ENCODE data around the gene RASSF3.

The RASSF3 gene

DNA sequence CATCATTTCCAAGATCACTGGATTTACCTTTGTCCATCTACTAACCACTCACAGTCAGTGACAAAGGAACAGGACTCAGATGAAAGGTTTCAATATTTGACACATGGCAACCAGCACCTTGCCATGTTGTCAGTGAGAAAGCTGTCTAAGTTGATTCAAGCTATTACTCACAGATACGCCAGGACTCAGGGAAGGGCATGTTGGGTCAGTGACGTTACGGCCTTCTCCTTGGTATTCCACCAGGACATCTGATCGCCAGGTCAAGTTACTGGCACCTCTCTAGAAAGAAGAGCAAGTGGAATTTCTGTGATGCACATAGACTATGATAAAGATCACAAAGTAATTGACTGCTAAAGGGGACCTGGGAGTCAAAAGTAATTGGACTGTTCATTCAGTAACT, 112.5 kb downstream of the RASSF3 start:
- no peaks in the 10 kb centered on the region for H3K9me3 ChIP-seq (ENCODE audit: control insufficient read depth, low read length)
- no peak overlapping the region for H3K27ac ChIP-seq (ENCODE audit: insufficient read depth, low read depth, low read length, poor library complexity, severe bottlenecking)
- H3K4me3 ChIP-seq (ENCODE audit: insufficient read depth, low read depth, low read length) = no peak overlapping the region
- no peaks in the 10 kb centered on the region for H3K27me3 ChIP-seq (ENCODE audit: control insufficient read depth, insufficient read depth, low read length, poor library complexity, severe bottlenecking)
- H3K36me3 ChIP-seq (ENCODE audit: control insufficient read depth, insufficient read depth, low read length) = peaks cover 27% of the 10 kb centered on the region
- no peaks in the 10 kb centered on the region for H3K4me1 ChIP-seq (ENCODE audit: control insufficient read depth, insufficient read depth, low read length)
- 94 to 98% methylated on average over 4 of the region's 4 CpGs for WGBS, 2 experiments

DNA sequence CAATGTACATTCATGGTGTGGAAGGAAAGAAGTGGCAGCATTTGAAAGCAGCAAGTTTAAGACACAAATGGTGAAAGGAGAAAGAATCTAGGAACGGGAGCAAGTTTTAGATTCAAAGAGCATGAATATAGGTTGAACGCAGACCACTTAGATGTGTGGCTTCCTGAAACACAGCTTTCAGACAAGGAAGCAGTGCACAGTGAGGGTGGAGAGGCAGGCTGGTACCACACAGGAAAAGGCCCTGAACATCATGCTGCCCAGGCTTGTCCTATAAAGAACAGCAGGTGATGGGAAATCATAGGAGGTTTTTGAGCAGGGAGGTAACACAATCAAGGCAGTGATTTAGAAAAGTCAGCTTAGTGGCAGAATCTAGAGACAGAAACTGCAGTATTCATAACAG, 113.3 kb downstream of the RASSF3 start:
- no peak overlapping the region for H3K4me3 ChIP-seq (ENCODE audit: insufficient read depth, low read depth, low read length)
- no peak overlapping the region for H3K27ac ChIP-seq (ENCODE audit: insufficient read depth, low read depth, low read length, poor library complexity, severe bottlenecking)
- whole genome bisulfite sequencing, 2 experiments = 91 to 93% methylated on average over 2 of the region's 2 CpGs
- H3K27me3 ChIP-seq (ENCODE audit: control insufficient read depth, insufficient read depth, low read length, poor library complexity, severe bottlenecking) = no peaks in the 10 kb centered on the region
- no peaks in the 10 kb centered on the region for H3K9me3 ChIP-seq (ENCODE audit: control insufficient read depth, low read length)
- H3K36me3 ChIP-seq (ENCODE audit: control insufficient read depth, insufficient read depth, low read length) = peaks cover 27% of the 10 kb centered on the region
- H3K4me1 ChIP-seq (ENCODE audit: control insufficient read depth, insufficient read depth, low read length) = no peaks in the 10 kb centered on the region

DNA sequence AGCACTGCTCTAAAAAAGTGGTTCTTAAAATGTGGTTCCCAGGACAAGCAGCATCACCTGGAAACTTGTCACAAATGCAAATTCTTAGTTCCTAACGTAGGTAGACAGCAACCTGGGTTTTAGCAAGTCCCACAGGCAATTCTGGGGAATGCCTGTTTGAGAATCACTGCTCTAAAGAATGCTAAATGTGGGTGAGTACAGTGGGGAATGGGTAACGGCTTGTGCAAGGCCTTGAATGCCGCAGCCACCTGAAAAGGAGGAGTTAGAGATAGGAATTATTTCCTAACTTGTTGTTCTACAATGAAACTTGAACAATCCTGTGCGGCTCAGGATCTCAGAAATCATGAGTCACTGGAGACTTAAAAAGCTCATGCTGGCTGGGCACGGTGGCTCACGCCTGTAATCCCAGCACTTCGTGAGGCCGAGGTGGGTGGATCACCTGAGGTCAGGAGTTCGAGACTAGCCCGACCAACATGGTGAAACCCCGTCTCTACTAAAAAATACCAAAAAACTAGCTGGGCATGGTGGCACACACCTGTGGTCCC, 114.0 kb downstream of the RASSF3 start:
- Histone ChIP-seq H3K27ac (ENCODE audit: insufficient read depth, low read depth, low read length, poor library complexity, severe bottlenecking) (no peak overlapping the region), H3K36me3 (ENCODE audit: control insufficient read depth, insufficient read depth, low read length) (peaks cover 27% of the 10 kb centered on the region), H3K4me3 (ENCODE audit: insufficient read depth, low read depth, low read length) (no peak overlapping the region), H3K27me3 (ENCODE audit: control insufficient read depth, insufficient read depth, low read length, poor library complexity, severe bottlenecking) (no peaks in the 10 kb centered on the region), H3K9me3 (ENCODE audit: control insufficient read depth, low read length) (no peaks in the 10 kb centered on the region), H3K4me1 (ENCODE audit: control insufficient read depth, insufficient read depth, low read length) (no peaks in the 10 kb centered on the region)
- WGBS, 2 experiments = 91 to 92% methylated on average over 11 of the region's 11 CpGs

DNA sequence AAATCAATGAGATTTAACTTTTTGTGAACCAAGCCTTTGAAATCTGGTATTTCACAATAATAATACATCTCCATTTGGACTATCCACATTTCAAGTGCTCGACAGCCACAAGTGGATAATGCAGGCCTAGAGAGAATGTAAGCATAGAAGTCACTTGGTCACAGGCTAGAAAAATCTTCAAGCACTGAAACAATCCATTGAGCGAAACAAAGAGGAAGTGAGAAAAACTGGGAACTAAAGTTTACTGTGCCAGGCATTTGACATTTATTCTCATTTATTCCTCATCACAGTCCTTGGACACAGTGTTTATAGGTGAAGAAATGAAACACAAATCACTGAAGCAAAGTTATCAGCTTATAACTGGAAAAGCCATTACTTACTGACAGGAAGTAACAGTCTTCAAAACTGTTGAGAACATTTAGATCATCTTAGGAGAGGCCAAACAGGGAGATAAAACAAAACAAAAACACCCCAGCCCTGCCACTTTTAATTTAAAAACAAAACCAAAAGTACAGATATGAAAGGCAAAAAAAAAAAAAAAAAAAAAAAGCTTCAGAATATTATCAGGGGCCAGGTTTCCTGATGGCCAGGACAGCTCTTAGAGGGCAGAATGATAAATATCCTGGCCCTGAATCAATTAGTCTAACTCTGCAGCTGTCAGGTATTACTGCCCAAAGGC, 119.8 kb downstream of the RASSF3 start:
- WGBS, 2 experiments = 90% methylated on average over 2 of the region's 2 CpGs
- Histone ChIP-seq H3K27ac (ENCODE audit: insufficient read depth, low read depth, low read length, poor library complexity, severe bottlenecking) (no peak overlapping the region), H3K4me3 (ENCODE audit: insufficient read depth, low read depth, low read length) (no peak overlapping the region), H3K9me3 (ENCODE audit: control insufficient read depth, low read length) (no peaks in the 10 kb centered on the region), H3K27me3 (ENCODE audit: control insufficient read depth, insufficient read depth, low read length, poor library complexity, severe bottlenecking) (no peaks in the 10 kb centered on the region), H3K4me1 (ENCODE audit: control insufficient read depth, insufficient read depth, low read length) (no peaks in the 10 kb centered on the region), H3K36me3 (ENCODE audit: control insufficient read depth, insufficient read depth, low read length) (peaks cover 6% of the 10 kb centered on the region)

DNA sequence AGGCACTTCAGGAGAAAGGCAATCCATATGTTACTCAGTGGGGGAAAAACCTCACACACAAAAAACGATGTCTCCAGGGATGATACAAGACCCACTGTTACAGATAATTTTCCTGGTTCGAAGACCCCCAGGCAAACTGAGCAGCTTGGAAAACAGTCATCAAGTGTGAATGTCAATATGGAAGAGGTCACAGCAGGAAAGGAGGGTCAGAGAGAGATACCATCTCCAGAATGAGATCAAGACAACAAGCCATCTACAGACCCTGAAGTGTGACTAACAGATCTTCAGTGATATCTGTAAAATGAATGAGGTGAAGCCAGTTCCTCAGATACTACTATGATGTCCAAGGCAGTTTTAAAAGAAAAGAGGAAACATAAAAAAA, 120.3 kb downstream of the RASSF3 start:
- H3K4me3 ChIP-seq (ENCODE audit: insufficient read depth, low read depth, low read length) = no peak overlapping the region
- H3K4me1 ChIP-seq (ENCODE audit: control insufficient read depth, insufficient read depth, low read length) = no peaks in the 10 kb centered on the region
- peaks cover 10% of the 10 kb centered on the region for H3K36me3 ChIP-seq (ENCODE audit: control insufficient read depth, insufficient read depth, low read length)
- no peaks in the 10 kb centered on the region for H3K27me3 ChIP-seq (ENCODE audit: control insufficient read depth, insufficient read depth, low read length, poor library complexity, severe bottlenecking)
- H3K27ac ChIP-seq (ENCODE audit: insufficient read depth, low read depth, low read length, poor library complexity, severe bottlenecking) = no peak overlapping the region
- H3K9me3 ChIP-seq (ENCODE audit: control insufficient read depth, low read length) = no peaks in the 10 kb centered on the region
- WGBS, 2 experiments = 93 to 95% methylated on average over 2 of the region's 2 CpGs

DNA sequence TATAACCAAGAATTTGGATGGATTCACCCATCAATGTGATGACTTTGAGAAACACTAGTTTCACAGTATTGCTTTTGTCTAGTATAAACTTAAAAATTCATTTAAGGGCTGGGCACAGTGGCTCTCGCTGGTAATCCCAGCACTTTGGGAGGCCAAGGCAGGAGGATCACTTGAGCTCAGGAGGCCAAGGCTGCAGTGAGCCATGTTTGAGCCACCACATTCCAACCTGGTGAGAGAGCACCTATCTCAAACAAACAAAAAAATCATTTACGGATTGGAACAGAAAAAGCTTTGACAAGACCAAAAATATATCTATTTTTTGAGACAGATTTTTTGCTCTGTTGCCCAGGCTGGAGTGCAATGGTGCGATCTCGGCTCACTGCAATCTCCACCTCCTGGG, 121.4 kb downstream of the RASSF3 start:
- 89 to 97% methylated on average over 4 of the region's 4 CpGs for WGBS, 2 experiments

DNA sequence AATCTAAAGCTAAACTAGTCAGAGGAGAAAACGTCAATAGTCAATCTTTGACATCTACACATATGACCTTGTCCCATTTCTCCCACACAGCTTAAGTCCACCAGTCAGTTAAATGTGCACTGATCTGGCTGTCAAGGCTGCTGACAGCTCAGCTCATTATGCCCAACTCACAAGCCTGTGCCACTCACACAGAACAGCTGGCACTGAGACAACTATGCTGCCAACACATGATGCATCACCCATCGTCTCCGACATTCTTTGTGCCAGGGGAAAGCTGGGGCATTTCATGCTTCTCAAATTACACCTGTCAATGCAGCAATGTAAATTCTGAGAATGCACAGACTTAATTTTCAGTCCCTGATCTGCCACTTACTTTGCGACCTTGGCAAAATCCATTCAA, 123.6 kb downstream of the RASSF3 start:
- no peaks in the 10 kb centered on the region for H3K4me1 ChIP-seq (ENCODE audit: control insufficient read depth, insufficient read depth, low read length)
- no peak overlapping the region for H3K27ac ChIP-seq (ENCODE audit: insufficient read depth, low read depth, low read length, poor library complexity, severe bottlenecking)
- WGBS, 2 experiments = 91 to 93% methylated on average over 4 of the region's 4 CpGs
- no peaks in the 10 kb centered on the region for H3K9me3 ChIP-seq (ENCODE audit: control insufficient read depth, low read length)
- peaks cover 20% of the 10 kb centered on the region for H3K36me3 ChIP-seq (ENCODE audit: control insufficient read depth, insufficient read depth, low read length)
- H3K4me3 ChIP-seq (ENCODE audit: insufficient read depth, low read depth, low read length) = no peak overlapping the region
- H3K27me3 ChIP-seq (ENCODE audit: control insufficient read depth, insufficient read depth, low read length, poor library complexity, severe bottlenecking) = no peaks in the 10 kb centered on the region

More for the DNA sequence above, 121.4 kb downstream of the RASSF3 start:
- H3K9me3 ChIP-seq (ENCODE audit: control insufficient read depth, low read length) = no peaks in the 10 kb centered on the region
- H3K4me1 ChIP-seq (ENCODE audit: control insufficient read depth, insufficient read depth, low read length) = no peaks in the 10 kb centered on the region
- H3K27ac ChIP-seq (ENCODE audit: insufficient read depth, low read depth, low read length, poor library complexity, severe bottlenecking) = no peak overlapping the region
- no peak overlapping the region for H3K4me3 ChIP-seq (ENCODE audit: insufficient read depth, low read depth, low read length)
- H3K27me3 ChIP-seq (ENCODE audit: control insufficient read depth, insufficient read depth, low read length, poor library complexity, severe bottlenecking) = no peaks in the 10 kb centered on the region
- H3K36me3 ChIP-seq (ENCODE audit: control insufficient read depth, insufficient read depth, low read length) = peaks cover 15% of the 10 kb centered on the region

DNA sequence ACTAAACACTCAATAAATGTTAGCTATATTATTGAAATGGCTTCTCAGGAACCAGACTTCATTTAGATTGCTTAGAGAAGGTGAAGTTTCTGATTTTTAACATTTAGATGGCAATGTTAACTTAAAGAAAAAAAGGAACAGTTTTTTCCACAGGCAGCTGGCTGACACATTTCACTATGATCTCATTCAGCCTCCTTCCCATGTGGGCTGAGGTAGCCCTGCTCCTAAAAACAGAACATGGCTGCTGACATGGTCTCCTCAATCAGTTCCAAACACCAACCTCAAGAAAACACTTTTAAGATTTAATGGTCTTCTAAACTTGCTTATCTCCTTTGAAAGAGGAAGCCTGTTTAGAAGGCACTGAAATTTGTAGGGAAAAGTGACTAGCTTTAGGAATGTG, 125.1 kb downstream of the RASSF3 start:
- Histone ChIP-seq H3K4me1 (ENCODE audit: control insufficient read depth, insufficient read depth, low read length) (no peaks in the 10 kb centered on the region), H3K27ac (ENCODE audit: insufficient read depth, low read depth, low read length, poor library complexity, severe bottlenecking) (no peak overlapping the region), H3K36me3 (ENCODE audit: control insufficient read depth, insufficient read depth, low read length) (peaks cover 20% of the 10 kb centered on the region), H3K4me3 (ENCODE audit: insufficient read depth, low read depth, low read length) (no peak overlapping the region), H3K27me3 (ENCODE audit: control insufficient read depth, insufficient read depth, low read length, poor library complexity, severe bottlenecking) (no peaks in the 10 kb centered on the region), H3K9me3 (ENCODE audit: control insufficient read depth, low read length) (no peaks in the 10 kb centered on the region)

DNA sequence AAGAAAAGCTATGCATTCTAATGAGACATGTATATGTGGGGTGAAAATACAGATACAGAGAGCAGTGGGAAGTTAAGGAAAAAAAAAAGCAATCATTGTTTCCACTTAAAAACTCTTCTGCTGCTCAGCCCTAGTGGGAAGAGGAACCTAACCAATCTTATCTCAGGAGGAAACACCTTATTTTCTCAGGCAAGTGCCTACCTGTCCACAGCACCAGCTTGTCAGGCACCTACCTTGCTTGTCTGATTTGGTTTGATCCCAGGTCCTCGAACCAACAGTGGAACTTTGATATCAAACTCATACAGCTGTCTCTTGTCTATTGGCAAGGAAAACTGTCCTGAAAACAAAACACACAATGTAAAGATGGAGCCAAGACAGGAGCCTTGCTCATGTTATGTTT, 126.5 kb downstream of the RASSF3 start:
- no peaks in the 10 kb centered on the region for H3K9me3 ChIP-seq (ENCODE audit: control insufficient read depth, low read length)
- H3K27ac ChIP-seq (ENCODE audit: insufficient read depth, low read depth, low read length, poor library complexity, severe bottlenecking) = no peak overlapping the region
- 91 to 98% methylated on average over 1 of the region's 1 CpG for WGBS, 2 experiments
- H3K4me3 ChIP-seq (ENCODE audit: insufficient read depth, low read depth, low read length) = no peak overlapping the region
- no peaks in the 10 kb centered on the region for H3K4me1 ChIP-seq (ENCODE audit: control insufficient read depth, insufficient read depth, low read length)
- peaks cover 20% of the 10 kb centered on the region for H3K36me3 ChIP-seq (ENCODE audit: control insufficient read depth, insufficient read depth, low read length)
- no peaks in the 10 kb centered on the region for H3K27me3 ChIP-seq (ENCODE audit: control insufficient read depth, insufficient read depth, low read length, poor library complexity, severe bottlenecking)

DNA sequence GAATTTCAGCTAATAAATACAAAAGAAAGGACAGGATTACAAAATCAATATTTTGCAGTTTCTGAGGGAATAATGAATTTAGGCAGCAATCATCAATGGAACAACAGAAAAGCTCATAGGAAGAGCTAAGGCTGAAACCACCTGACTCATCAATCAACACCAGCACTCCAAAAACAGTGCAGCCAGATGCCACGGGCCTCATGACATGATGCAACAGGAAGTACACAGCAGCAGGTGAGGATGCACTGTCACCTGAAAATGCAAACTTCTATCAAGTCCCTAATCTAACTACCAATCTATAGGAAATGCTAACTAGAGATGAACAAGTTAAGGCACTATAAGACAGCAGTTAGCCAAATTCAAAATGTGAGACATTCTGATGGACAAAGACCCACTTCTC, 127.2 kb downstream of the RASSF3 start:
- no peaks in the 10 kb centered on the region for H3K27me3 ChIP-seq (ENCODE audit: control insufficient read depth, insufficient read depth, low read length, poor library complexity, severe bottlenecking)
- H3K27ac ChIP-seq (ENCODE audit: insufficient read depth, low read depth, low read length, poor library complexity, severe bottlenecking) = no peak overlapping the region
- H3K36me3 ChIP-seq (ENCODE audit: control insufficient read depth, insufficient read depth, low read length) = peaks cover 24% of the 10 kb centered on the region
- no peaks in the 10 kb centered on the region for H3K9me3 ChIP-seq (ENCODE audit: control insufficient read depth, low read length)
- no peak overlapping the region for H3K4me3 ChIP-seq (ENCODE audit: insufficient read depth, low read depth, low read length)
- no peaks in the 10 kb centered on the region for H3K4me1 ChIP-seq (ENCODE audit: control insufficient read depth, insufficient read depth, low read length)
- 85 to 94% methylated on average over 1 of the region's 1 CpG for WGBS, 2 experiments

Measured in ectodermal cell (in vitro differentiated cells).